OCI-LY3 (cell line): ENCODE results near the gene ADGRG2.

Experiments
- H2AFZ ChIP-seq: fragments of 200-600, 300-600 bp; shearing (Covaris generic); 2 replicates; pipeline ENCODE4 v1.6.0; 2014; ENCODE audit warnings: antibody characterized with exemption, low read depth, low read length
- H3K27ac ChIP-seq: fragments of 200-600, 300-600 bp; sonication (generic); 2 replicates; pipeline ENCODE4 v1.5.1; 2014; ENCODE audit warnings: mild to moderate bottlenecking, low read length, moderate library complexity, mixed read lengths
- H3K27me3 ChIP-seq: fragments of 200-600, 300-600 bp; sonication (generic); 2 replicates; pipeline ENCODE4 v1.6.1; 2014; ENCODE audit warnings: low read depth, low read length, mixed read lengths
- H3K36me3 ChIP-seq: fragments of 200-600, 300-600 bp; sonication (generic); replicated peaks from 2 replicates; pipeline ENCODE3; 2014; ENCODE audit warnings: low read depth, low read length, mixed read lengths
- H3K4me1 ChIP-seq: fragments of 300-600, 200-600 bp; sonication (generic); 2 replicates; pipeline ENCODE4 v1.6.1; 2014; ENCODE audit warnings: low read length, mixed read lengths
- H3K4me2 ChIP-seq: fragments of 200-600, 300-600 bp; sonication (generic); 2 replicates; pipeline ENCODE4 v1.6.1; 2014; ENCODE audit warnings: low read length, mixed read lengths
- H3K4me3 ChIP-seq: fragments of 300-600, 200-600 bp; sonication (generic); 2 replicates; pipeline ENCODE4 v1.5.1; 2014; ENCODE audit warnings: antibody characterized with exemption, mild to moderate bottlenecking, low read length, moderate library complexity
- H3K79me2 ChIP-seq: fragments of 300-600, 200-600 bp; shearing (Covaris generic); 2 replicates; pipeline ENCODE4 v1.6.1; 2014; ENCODE audit warnings: mild to moderate bottlenecking, low read length, mixed read lengths
- H3K9ac ChIP-seq: fragments of 300-600, 200-600 bp; shearing (Covaris generic); 2 replicates; pipeline ENCODE4 v1.6.0; 2014; ENCODE audit warnings: mild to moderate bottlenecking, low read length, moderate library complexity
- H3K9me3 ChIP-seq: fragments of 200-600, 300-600 bp; shearing (Covaris generic); 2 replicates; pipeline ENCODE4 v1.6.1; 2014; ENCODE audit warnings: low read length, mixed read lengths; ENCODE audit not compliant: insufficient read depth
- H4K20me1 ChIP-seq: fragments of 200-600, 300-600 bp; sonication (generic); 2 replicates; pipeline ENCODE4 v1.6.1; 2016; ENCODE audit warnings: low read length, mixed read lengths; ENCODE audit not compliant: insufficient read depth
- CTCF ChIP-seq: fragments of 200-600, 300-600 bp; sonication (generic); IDR thresholded peaks from 2 replicates; pipeline ENCODE4 v1.5.1; 2014; ENCODE audit warnings: antibody characterized with exemption, low read length, low read depth
- EZH2phosphoT487 ChIP-seq: fragments of 200-600 bp; shearing (Covaris generic); IDR thresholded peaks from 2 replicates; pipeline ENCODE4 v1.6.1; 2018; ENCODE audit warnings: antibody characterized with exemption, mixed run types, low read depth

The ADGRG2 gene

GRCh38 chrX:18998653-18999052 is 123.6 kb downstream of the ADGRG2 start:
- Histone ChIP-seq H3K36me3 (no peaks in the 10 kb centered on the region), H3K9ac (no peak overlapping the region), H3K4me3 (no peak overlapping the region), H3K9me3 (no peaks in the 10 kb centered on the region), H2AFZ (no peak overlapping the region), H3K4me1 (no peaks in the 10 kb centered on the region), H3K79me2 (no peaks in the 10 kb centered on the region), H4K20me1 (no peaks in the 10 kb centered on the region), H3K27ac (no peak overlapping the region), H3K4me2 (no peak overlapping the region), H3K27me3 (peaks cover 4% of the 10 kb centered on the region; the same call in 1 of the 2 replicates)
- TF ChIP-seq EZH2phosphoT487 = no peak
- TF ChIP-seq CTCF = no peak

- no peak for TF ChIP-seq EZH2phosphoT487
- Histone ChIP-seq H2AFZ (no peak overlapping the region), H3K4me2 (no peak overlapping the region)
These were observed 124.4 kb downstream of the ADGRG2 start for GRCh38 chrX:18997916-18998315.

GRCh38 chrX:18996536-18996935 is 125.7 kb downstream of the ADGRG2 start:
- Histone ChIP-seq H3K4me2 (no peak overlapping the region), H3K9me3 (no peaks in the 10 kb centered on the region), H3K27me3 (peaks cover 4% of the 10 kb centered on the region; the same call in 1 of the 2 replicates), H3K79me2 (no peaks in the 10 kb centered on the region), H3K4me3 (no peak overlapping the region), H3K4me1 (no peaks in the 10 kb centered on the region), H3K9ac (no peak overlapping the region), H3K27ac (no peak overlapping the region), H3K36me3 (no peaks in the 10 kb centered on the region), H2AFZ (no peak overlapping the region), H4K20me1 (no peaks in the 10 kb centered on the region)
- TF ChIP-seq CTCF (no peak), EZH2phosphoT487 (no peak)

More at GRCh38 chrX:18997916-18998315, 124.4 kb downstream of the ADGRG2 start:
- Histone ChIP-seq H3K4me1 (no peaks in the 10 kb centered on the region), H3K9me3 (no peaks in the 10 kb centered on the region), H3K9ac (no peak overlapping the region), H3K79me2 (no peaks in the 10 kb centered on the region), H3K4me3 (no peak overlapping the region), H3K27me3 (peaks cover 4% of the 10 kb centered on the region; the same call in 1 of the 2 replicates), H3K36me3 (no peaks in the 10 kb centered on the region), H3K27ac (no peak overlapping the region), H4K20me1 (no peaks in the 10 kb centered on the region)

GRCh38 chrX:18995221-18995620 is 127.0 kb downstream of the ADGRG2 start:
- Histone ChIP-seq H3K4me1 (no peaks in the 10 kb centered on the region), H3K4me3 (no peak overlapping the region), H3K9ac (no peak overlapping the region), H3K79me2 (no peaks in the 10 kb centered on the region), H3K27ac (no peak overlapping the region), H3K36me3 (no peaks in the 10 kb centered on the region), H2AFZ (no peak overlapping the region), H4K20me1 (no peaks in the 10 kb centered on the region), H3K27me3 (peaks cover 4% of the 10 kb centered on the region; the same call in 1 of the 2 replicates), H3K4me2 (no peak overlapping the region), H3K9me3 (no peaks in the 10 kb centered on the region)
- no peak for TF ChIP-seq CTCF
- no peak for TF ChIP-seq EZH2phosphoT487

- no peak overlapping the region for H3K4me3 ChIP-seq
These were observed 127.6 kb downstream of the ADGRG2 start for GRCh38 chrX:18994713-18995112.

More at GRCh38 chrX:18994713-18995112, 127.6 kb downstream of the ADGRG2 start:
- no peak overlapping the region for H2AFZ ChIP-seq
- no peaks in the 10 kb centered on the region for H3K4me1 ChIP-seq
- no peaks in the 10 kb centered on the region for H4K20me1 ChIP-seq
- no peak overlapping the region for H3K9ac ChIP-seq
- no peaks in the 10 kb centered on the region for H3K9me3 ChIP-seq
- peaks cover 4% of the 10 kb centered on the region; the same call in 1 of the 2 replicates for H3K27me3 ChIP-seq
- TF ChIP-seq CTCF = no peak
- TF ChIP-seq EZH2phosphoT487 = no peak
- no peaks in the 10 kb centered on the region for H3K79me2 ChIP-seq
- H3K4me2 ChIP-seq = no peak overlapping the region
- H3K36me3 ChIP-seq = no peaks in the 10 kb centered on the region
- H3K27ac ChIP-seq = no peak overlapping the region
